Lung (tissue), 12 donors: Measurements from ENCODE around the gene TULP3. TPM values are rescaled to one million over a fixed set of nuclear protein-coding genes. Genes with fewer than 3 reads are reported as not detected.

Experiments used
- ATAC-seq: fragments of 200-7000 bp; cut with Tn5 transposase; one replicate; pipeline ENCODE4 v1.9.1; 2020; ENCODE audit warnings: moderate number of reproducible peaks; ENCODE audit not compliant: insufficient read depth, low FRiP score
- DNase-seq, 3 donors: peaks; one replicate each; pipeline ENCODE4 v3.0.0-alpha.2; 2013 to 2017
- H3K27ac ChIP-seq, 2 donors: one replicate each; pipeline ENCODE4 v1.5.1; 2013; ENCODE audit warnings: mild to moderate bottlenecking in 2 of 2, moderate library complexity in 2 of 2, control low read depth in 1 of 2, inconsistent platforms in 1 of 2, low read depth in 1 of 2, low read length in 1 of 2
- H3K27me3 ChIP-seq, 3 donors: one replicate each; pipeline ENCODE4 v1.5.1; 2013; ENCODE audit warnings: low read length in 2 of 3; ENCODE audit not compliant: control insufficient read depth in 3 of 3, insufficient read depth in 3 of 3
- H3K36me3 ChIP-seq, 4 donors: one replicate each; pipeline ENCODE4 v1.5.1; 2013; ENCODE audit warnings: low read length in 4 of 4, mild to moderate bottlenecking in 1 of 4, moderate library complexity in 1 of 4; ENCODE audit not compliant: control insufficient read depth in 4 of 4, insufficient read depth in 4 of 4
- H3K4me1 ChIP-seq, 5 donors: one replicate each; pipeline ENCODE4 v1.5.1; 2013; ENCODE audit warnings: low read length in 5 of 5, mild to moderate bottlenecking in 2 of 5, moderate library complexity in 1 of 5; ENCODE audit not compliant: control insufficient read depth in 5 of 5, insufficient read depth in 5 of 5
- H3K4me3 ChIP-seq: one replicate; pipeline ENCODE4 v1.5.1; 2013; ENCODE audit warnings: mild to moderate bottlenecking, control low read depth, moderate library complexity
- H3K9ac ChIP-seq, 2 donors: one replicate each; pipeline ENCODE4 v1.5.1; 2013; ENCODE audit warnings: low read length in 2 of 2, control low read depth in 1 of 2; ENCODE audit not compliant: insufficient read depth in 1 of 2
- H3K9me3 ChIP-seq, 4 donors: one replicate each; pipeline ENCODE4 v1.5.1; 2013; ENCODE audit warnings: low read length in 3 of 4, mild to moderate bottlenecking in 1 of 4, moderate library complexity in 1 of 4; ENCODE audit not compliant: control insufficient read depth in 4 of 4, insufficient read depth in 3 of 4
- WGBS, 2 donors: extraction: QIAGEN DNeasy Blood & Tissue Kit; methylation state at CpG; one replicate each; pipeline ENCODE4 v1.1.7; 2013; 5-methylcytosine and 5-hydroxymethylcytosine counted together
- polyA plus RNA-seq, 2 donors: library from polyadenylated mRNA; stranded (reverse); fragments of 200-250 nt; gene quantifications; one replicate each; pipeline ENCODE4 v1.2.1, GENCODE V29; 2013
- total RNA-seq, 2 donors: library from RNA; depleted of rRNA in 1 of 2; stranded (reverse); fragments of >200 nt in 1 of 2; gene quantifications; one replicate each; pipeline ENCODE4 v1.2.1, GENCODE V29; 2014 to 2021
- TF ChIP-seq, protein P1 (sequence below): IDR thresholded peaks from 2 replicates; pipeline ENCODE4 v1.5.1; 2012; ENCODE audit warnings: mild to moderate bottlenecking; ENCODE audit errors: control extremely low read depth, extremely low read depth
- donor health status: control.
- donor health status: control.
- donor health status: Bipolar disorder and iron deficiency.
- donor health status: healthy.
- donor health status: DM: yes; HTN: yes; CAD: no.

TULP3 gene
- total and polyA plus RNA-seq, 4 donors = 7.4 to 30.7 (median 13.2) TPM

DNA sequence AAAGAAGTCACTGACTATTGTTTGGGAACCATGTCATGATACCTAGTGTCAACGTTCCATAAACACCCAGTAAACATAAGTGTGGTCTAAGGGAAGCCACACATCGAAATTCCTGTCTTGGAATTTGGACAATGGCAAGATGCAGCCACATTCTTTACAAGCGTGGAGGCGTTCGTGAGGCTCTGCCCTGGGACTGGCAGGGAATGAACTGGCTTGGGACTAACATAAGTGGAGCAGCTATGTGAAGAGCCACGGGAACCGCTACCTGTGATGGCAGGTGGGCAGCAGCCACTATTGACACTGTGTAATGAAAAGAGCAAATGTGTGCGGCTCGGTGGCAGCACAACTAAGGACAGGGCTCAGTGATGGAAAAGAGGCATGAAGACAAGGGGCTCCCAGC lies 45.9 kb upstream of the TULP3 start:
- Histone ChIP-seq H3K9ac (no peak overlapping the region), H3K9me3 (no peaks in the 10 kb centered on the region), H3K36me3 (peaks cover 0 to 9% (median 0%) of the 10 kb centered on the region in 4 donors), H3K27ac (no peak overlapping the region), H3K4me1 (peaks cover 0 to 9% (median 0%) of the 10 kb centered on the region in 5 donors), H3K4me3 (no peak overlapping the region), H3K27me3 (no peaks in the 10 kb centered on the region)
- 84 to 91% methylated on average over 9 of the region's 9 CpGs for WGBS, 2 donors
- TF ChIP-seq, protein P1, sequence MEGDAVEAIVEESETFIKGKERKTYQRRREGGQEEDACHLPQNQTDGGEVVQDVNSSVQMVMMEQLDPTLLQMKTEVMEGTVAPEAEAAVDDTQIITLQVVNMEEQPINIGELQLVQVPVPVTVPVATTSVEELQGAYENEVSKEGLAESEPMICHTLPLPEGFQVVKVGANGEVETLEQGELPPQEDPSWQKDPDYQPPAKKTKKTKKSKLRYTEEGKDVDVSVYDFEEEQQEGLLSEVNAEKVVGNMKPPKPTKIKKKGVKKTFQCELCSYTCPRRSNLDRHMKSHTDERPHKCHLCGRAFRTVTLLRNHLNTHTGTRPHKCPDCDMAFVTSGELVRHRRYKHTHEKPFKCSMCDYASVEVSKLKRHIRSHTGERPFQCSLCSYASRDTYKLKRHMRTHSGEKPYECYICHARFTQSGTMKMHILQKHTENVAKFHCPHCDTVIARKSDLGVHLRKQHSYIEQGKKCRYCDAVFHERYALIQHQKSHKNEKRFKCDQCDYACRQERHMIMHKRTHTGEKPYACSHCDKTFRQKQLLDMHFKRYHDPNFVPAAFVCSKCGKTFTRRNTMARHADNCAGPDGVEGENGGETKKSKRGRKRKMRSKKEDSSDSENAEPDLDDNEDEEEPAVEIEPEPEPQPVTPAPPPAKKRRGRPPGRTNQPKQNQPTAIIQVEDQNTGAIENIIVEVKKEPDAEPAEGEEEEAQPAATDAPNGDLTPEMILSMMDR = no peak
- ATAC-seq (no peak), DNase-seq (peak in 1 of 3 donors; percentile 27)

DNA sequence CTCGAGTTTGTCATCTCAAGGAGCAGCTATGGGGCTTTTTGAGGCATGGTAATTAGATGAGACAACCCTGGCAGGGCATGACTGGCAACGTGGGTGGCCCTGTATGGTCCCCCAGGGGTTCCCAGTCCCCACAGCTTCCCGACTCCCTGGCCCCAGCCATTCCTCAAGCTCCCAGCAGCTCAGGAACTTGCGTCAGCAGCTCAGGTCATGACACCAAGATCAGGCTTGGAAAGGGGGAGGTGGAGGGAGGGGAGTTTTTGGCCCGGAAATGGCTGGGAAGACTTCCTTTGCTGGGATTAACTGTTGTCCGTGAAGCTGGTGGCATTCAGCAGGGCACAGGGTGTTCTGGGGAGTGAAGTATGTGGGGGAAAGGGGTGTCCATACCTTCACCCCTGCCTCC lies 45.4 kb upstream of the TULP3 start:
- Histone ChIP-seq H3K9me3 (no peaks in the 10 kb centered on the region), H3K9ac (no peak overlapping the region), H3K36me3 (peaks cover 0 to 8% (median 0%) of the 10 kb centered on the region in 4 donors), H3K4me1 (peaks cover 0 to 9% (median 0%) of the 10 kb centered on the region in 5 donors), H3K4me3 (no peak overlapping the region), H3K27ac (peak overlapping the region in 1 of 2 donors; percentile 12), H3K27me3 (no peaks in the 10 kb centered on the region)
- WGBS, 2 donors = 52 to 53% methylated on average over 6 of the region's 6 CpGs
- ATAC-seq (no peak), DNase-seq (peak; percentile 78 to 80 (median 78))
- TF ChIP-seq, protein P1 = no peak

DNA sequence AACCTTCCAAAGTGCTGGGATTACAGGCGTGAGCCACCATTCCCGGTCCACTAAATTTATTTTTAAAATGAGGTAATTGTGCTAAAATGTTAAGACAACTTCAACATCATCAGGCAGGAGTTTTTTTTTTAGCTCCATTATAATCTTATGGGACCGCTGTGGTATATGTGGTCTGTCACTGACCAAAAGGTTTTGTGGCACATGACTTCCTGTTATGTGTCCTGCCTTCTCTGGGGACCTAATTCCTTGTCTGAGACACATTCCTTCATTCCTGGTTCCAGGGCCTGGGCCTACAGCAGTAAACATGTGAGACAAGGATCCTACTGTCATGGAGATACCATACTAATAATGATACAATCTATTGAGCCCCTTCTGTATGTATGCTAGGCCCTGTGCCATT lies 38.8 kb upstream of the TULP3 start:
- Histone ChIP-seq H3K36me3 (peaks cover 0 to 2% (median under 1%) of the 10 kb centered on the region in 4 donors), H3K4me3 (no peak overlapping the region), H3K27ac (no peak overlapping the region), H3K27me3 (no peaks in the 10 kb centered on the region), H3K4me1 (no peaks in the 10 kb centered on the region), H3K9ac (no peak overlapping the region), H3K9me3 (no peaks in the 10 kb centered on the region)
- ATAC-seq (no peak), DNase-seq (no peak)
- TF ChIP-seq, protein P1 = no peak
- WGBS, 2 donors = 86 to 93% methylated on average over 3 of the region's 3 CpGs

DNA sequence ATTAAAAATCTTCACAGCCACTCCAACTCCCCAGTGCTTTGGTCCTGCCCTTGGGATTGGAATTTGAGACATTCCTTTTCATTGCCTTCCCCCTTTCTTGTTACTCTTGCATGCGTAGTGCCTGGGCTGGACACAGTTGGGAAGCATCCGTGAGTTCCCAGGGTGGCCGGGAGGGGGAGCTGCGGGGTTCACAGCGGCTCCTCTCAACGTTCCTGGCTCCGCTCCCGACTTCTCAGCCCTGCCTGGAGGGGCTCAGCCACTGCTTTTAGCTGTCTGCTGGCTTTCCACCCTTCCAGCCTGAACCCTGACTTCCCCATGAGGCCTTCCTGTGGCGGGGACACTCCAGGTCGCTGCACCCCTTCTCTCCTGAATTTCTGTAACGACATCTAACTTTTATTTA lies 37.1 kb upstream of the TULP3 start:
- Histone ChIP-seq H3K4me1 (no peaks in the 10 kb centered on the region), H3K27ac (no peak overlapping the region), H3K4me3 (no peak overlapping the region), H3K27me3 (no peaks in the 10 kb centered on the region), H3K36me3 (peaks cover 0 to 8% (median 5%) of the 10 kb centered on the region in 4 donors), H3K9me3 (no peaks in the 10 kb centered on the region), H3K9ac (no peak overlapping the region)
- peak; percentile 86 for ATAC-seq
- DNase-seq = peak; percentile 90 to 91 (median 90)
- WGBS, 2 donors = 21 to 27% methylated on average over 11 of the region's 11 CpGs
- TF ChIP-seq, protein P1 = peak; percentile 57
